ENCODE results near the gene WFDC8.

WFDC8 gene

DNA sequence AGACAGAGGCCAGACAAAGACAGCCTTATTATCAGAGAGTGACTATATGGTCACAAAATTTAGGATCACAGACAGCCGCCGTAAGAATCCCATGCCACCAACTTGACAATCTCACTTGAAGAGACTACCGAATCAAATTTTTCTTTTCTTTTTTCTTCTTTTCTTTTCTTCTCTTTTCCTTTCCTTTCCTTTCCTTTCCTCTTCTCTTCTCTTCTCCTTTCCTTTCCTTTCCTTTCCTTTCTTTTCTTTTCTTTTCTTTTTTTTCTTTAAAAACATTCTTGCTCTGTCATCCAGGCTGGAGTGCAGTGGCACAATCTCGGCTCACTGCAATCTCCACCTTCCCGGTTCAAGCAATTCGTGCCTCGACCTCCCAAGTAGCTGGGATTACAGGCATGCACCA lies 30.7 kb downstream of the WFDC8 start:
- H3K36me3 ChIP-seq (ENCODE audit: insufficient read depth, low read length): no peaks in the 10 kb centered on the region
- no peak overlapping the region for H3K9ac ChIP-seq (ENCODE audit: low read length)
- H3K4me1 ChIP-seq (ENCODE audit: insufficient read depth, low read length, severe bottlenecking): no peaks in the 10 kb centered on the region
- no peaks in the 10 kb centered on the region for H3K9me3 ChIP-seq (ENCODE audit: low read length)
- no peaks in the 10 kb centered on the region for H3K79me2 ChIP-seq (ENCODE audit: insufficient read depth, low read length)
- no peak overlapping the region for H2AFZ ChIP-seq (ENCODE audit: low read length)
- H3K27ac ChIP-seq (ENCODE audit: low read depth, low read length, poor library complexity, severe bottlenecking): no peak overlapping the region
- no peak for TF ChIP-seq EZH2 (IDR thresholded peaks at IDR 0.05; ENCODE audit: borderline replicate concordance, low read length)
- TF ChIP-seq, protein P1, sequence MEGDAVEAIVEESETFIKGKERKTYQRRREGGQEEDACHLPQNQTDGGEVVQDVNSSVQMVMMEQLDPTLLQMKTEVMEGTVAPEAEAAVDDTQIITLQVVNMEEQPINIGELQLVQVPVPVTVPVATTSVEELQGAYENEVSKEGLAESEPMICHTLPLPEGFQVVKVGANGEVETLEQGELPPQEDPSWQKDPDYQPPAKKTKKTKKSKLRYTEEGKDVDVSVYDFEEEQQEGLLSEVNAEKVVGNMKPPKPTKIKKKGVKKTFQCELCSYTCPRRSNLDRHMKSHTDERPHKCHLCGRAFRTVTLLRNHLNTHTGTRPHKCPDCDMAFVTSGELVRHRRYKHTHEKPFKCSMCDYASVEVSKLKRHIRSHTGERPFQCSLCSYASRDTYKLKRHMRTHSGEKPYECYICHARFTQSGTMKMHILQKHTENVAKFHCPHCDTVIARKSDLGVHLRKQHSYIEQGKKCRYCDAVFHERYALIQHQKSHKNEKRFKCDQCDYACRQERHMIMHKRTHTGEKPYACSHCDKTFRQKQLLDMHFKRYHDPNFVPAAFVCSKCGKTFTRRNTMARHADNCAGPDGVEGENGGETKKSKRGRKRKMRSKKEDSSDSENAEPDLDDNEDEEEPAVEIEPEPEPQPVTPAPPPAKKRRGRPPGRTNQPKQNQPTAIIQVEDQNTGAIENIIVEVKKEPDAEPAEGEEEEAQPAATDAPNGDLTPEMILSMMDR (IDR thresholded peaks at IDR 0.05; ENCODE audit: low read length): no peak
- no peak overlapping the region for H3K4me2 ChIP-seq (ENCODE audit: low read length)
- H3K4me3 ChIP-seq (ENCODE audit: low read depth, low read length, poor library complexity, severe bottlenecking): no peak overlapping the region
- no peaks in the 10 kb centered on the region for H3F3A ChIP-seq (ENCODE audit: insufficient read depth, low read length)
- no peaks in the 10 kb centered on the region for H3K27me3 ChIP-seq (ENCODE audit: insufficient read depth, low read length)
- H4K20me1 ChIP-seq (ENCODE audit: insufficient read depth, low read length): no peaks in the 10 kb centered on the region
- H3K9me2 ChIP-seq (ENCODE audit: low read depth, low read length): no peaks in the 10 kb centered on the region

DNA sequence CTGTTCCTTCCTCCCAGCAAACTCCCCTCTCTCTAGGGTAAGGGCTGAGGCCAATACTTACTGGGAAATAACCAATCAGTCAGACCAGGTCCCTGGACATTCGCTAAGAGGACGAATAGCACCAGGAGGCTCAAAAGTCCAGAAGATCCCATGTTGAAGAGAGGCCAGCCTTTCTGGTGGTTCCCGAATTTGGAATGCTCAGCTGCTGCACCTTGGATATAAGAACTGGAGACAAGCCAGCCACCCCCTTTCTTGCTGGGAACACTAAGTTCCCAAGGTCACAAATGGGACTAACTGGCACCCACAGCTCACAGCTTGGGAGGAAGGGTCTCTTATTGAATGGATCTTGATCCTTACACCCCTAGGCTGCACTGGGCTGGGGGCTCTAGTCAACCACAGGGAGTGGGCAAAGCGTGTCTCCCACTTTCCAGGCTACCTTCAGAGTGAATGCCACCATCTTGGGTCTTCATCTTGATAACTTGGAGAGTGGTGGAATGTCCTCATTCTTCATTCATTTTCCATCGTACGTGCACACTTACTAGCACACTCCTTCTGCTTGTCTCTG lies 31.8 kb downstream of the WFDC8 start, which contains the start of gene EPPIN:
TSS of gene EPPIN (minus strand) at position 196 of the 565 bp plus-strand sequence. CDS start at position 152, 44 bp downstream.
- no peaks in the 10 kb centered on the region for H3K4me1 ChIP-seq (ENCODE audit: insufficient read depth, low read length, severe bottlenecking)

DNA sequence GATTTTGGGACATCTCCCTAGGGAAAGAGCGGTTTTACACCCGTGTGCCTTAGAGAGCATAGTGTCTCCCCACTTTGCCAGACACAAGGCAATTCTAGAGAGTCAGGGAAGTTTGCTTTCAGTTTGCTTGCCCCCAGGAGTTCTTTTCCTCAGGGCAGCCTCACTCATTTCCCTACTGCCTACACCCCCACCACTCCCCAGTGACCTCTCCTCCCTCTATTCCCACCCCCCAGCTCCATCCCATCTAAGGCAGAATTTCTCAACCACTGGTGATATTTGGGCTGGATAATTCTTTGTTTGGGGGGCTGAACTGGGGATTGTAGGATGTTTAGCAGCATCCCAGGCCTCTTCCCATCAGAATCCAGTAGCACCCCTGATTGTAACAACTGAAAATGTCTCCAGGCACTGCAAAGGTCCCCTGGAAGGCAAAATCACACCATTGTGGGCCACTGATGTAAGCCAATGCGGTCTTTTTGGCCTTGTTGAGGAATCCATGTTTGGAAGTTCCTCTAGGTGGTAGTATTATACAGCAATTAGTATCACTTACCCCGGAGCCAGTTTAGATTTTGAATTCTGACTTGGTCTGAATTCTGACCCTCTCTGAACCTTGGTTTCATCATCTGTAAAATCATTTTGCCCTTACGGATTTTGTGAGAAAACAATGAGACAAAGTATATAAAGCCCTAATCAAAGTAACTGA lies 33.2 kb downstream of the WFDC8 start:
- H3K4me2 ChIP-seq (ENCODE audit: low read length): no peak overlapping the region
- no peaks in the 10 kb centered on the region for H3K4me1 ChIP-seq (ENCODE audit: insufficient read depth, low read length, severe bottlenecking)
- H3K27ac ChIP-seq (ENCODE audit: low read depth, low read length, poor library complexity, severe bottlenecking): no peak overlapping the region
- H3K9ac ChIP-seq (ENCODE audit: low read length): no peak overlapping the region
- no peaks in the 10 kb centered on the region for H3K79me2 ChIP-seq (ENCODE audit: insufficient read depth, low read length)
- H3K4me3 ChIP-seq (ENCODE audit: low read depth, low read length, poor library complexity, severe bottlenecking): no peak overlapping the region
- H3K36me3 ChIP-seq (ENCODE audit: insufficient read depth, low read length): no peaks in the 10 kb centered on the region
- no peak for TF ChIP-seq EZH2 (IDR thresholded peaks at IDR 0.05; ENCODE audit: borderline replicate concordance, low read length)
- TF ChIP-seq, protein P1 (IDR thresholded peaks at IDR 0.05; ENCODE audit: low read length): peak; percentile 35; the same call in 1 of the 2 replicates
- no peaks in the 10 kb centered on the region for H3F3A ChIP-seq (ENCODE audit: insufficient read depth, low read length)
- H3K27me3 ChIP-seq (ENCODE audit: insufficient read depth, low read length): no peaks in the 10 kb centered on the region
- no peaks in the 10 kb centered on the region for H3K9me2 ChIP-seq (ENCODE audit: low read depth, low read length)
- H3K9me3 ChIP-seq (ENCODE audit: low read length): no peaks in the 10 kb centered on the region
- no peak overlapping the region for H2AFZ ChIP-seq (ENCODE audit: low read length)
- H4K20me1 ChIP-seq (ENCODE audit: insufficient read depth, low read length): no peaks in the 10 kb centered on the region

More for the DNA sequence above, 31.8 kb downstream of the WFDC8 start, which contains the start of gene EPPIN:
- no peaks in the 10 kb centered on the region for H3K9me2 ChIP-seq (ENCODE audit: low read depth, low read length)
- H3K27ac ChIP-seq (ENCODE audit: low read depth, low read length, poor library complexity, severe bottlenecking): no peak within 1 kb of the TSS
- H2AFZ ChIP-seq (ENCODE audit: low read length): no peak within 1 kb of the TSS
- no peaks in the 10 kb centered on the region for H3K79me2 ChIP-seq (ENCODE audit: insufficient read depth, low read length)
- no peak for TF ChIP-seq EZH2 (IDR thresholded peaks at IDR 0.05; ENCODE audit: borderline replicate concordance, low read length)
- TF ChIP-seq, protein P1 (IDR thresholded peaks at IDR 0.05; ENCODE audit: low read length): no peak
- no peak within 1 kb of the TSS for H3K4me3 ChIP-seq (ENCODE audit: low read depth, low read length, poor library complexity, severe bottlenecking)
- H4K20me1 ChIP-seq (ENCODE audit: insufficient read depth, low read length): no peaks in the 10 kb centered on the region
- no peaks in the 10 kb centered on the region for H3K9me3 ChIP-seq (ENCODE audit: low read length)
- no peak within 1 kb of the TSS for H3K9ac ChIP-seq (ENCODE audit: low read length)
- H3K4me2 ChIP-seq (ENCODE audit: low read length): no peak within 1 kb of the TSS
- no peaks in the 10 kb centered on the region for H3F3A ChIP-seq (ENCODE audit: insufficient read depth, low read length)
- no peaks in the 10 kb centered on the region for H3K27me3 ChIP-seq (ENCODE audit: insufficient read depth, low read length)
- no peaks in the 10 kb centered on the region for H3K36me3 ChIP-seq (ENCODE audit: insufficient read depth, low read length)
